OCI-LY1 (cell line): ENCODE data around the gene B3GNT5.

Experiments used
- H2AFZ ChIP-seq: fragments of 200-600 bp; sonication (generic), shearing (Covaris generic); 2 replicates; pipeline ENCODE4 v1.6.0; 2014; ENCODE audit warnings: antibody characterized with exemption, mild to moderate bottlenecking, low read length
- H3F3A ChIP-seq: fragments of 200-600 bp; sonication (generic), shearing (Covaris generic); 2 replicates; pipeline ENCODE4 v1.6.0; 2014; ENCODE audit warnings: mild to moderate bottlenecking, antibody characterized with exemption, low read length, moderate library complexity; ENCODE audit not compliant: insufficient read depth
- H3K27ac ChIP-seq: fragments of 200-600 bp; sonication (generic); 2 replicates; pipeline ENCODE4 v1.5.1; 2014; ENCODE audit warnings: low read length, mixed run types, mild to moderate bottlenecking, low read depth; ENCODE audit not compliant: poor library complexity, severe bottlenecking
- H3K27me3 ChIP-seq: fragments of 200-600 bp; sonication (generic); 2 replicates; pipeline ENCODE4 v1.6.0; 2014; ENCODE audit warnings: antibody characterized with exemption, mild to moderate bottlenecking, low read length, moderate library complexity; ENCODE audit not compliant: insufficient read depth
- H3K36me3 ChIP-seq: fragments of 200-600 bp; sonication (generic); 2 replicates; pipeline ENCODE4 v1.6.1; 2014; ENCODE audit warnings: mild to moderate bottlenecking, antibody characterized with exemption, low read length, moderate library complexity, mixed read lengths; ENCODE audit not compliant: insufficient read depth
- H3K4me1 ChIP-seq: fragments of 200-600 bp; sonication (generic); 2 replicates; pipeline ENCODE4 v1.5.1; 2014; ENCODE audit warnings: mild to moderate bottlenecking, low read length, moderate library complexity; ENCODE audit not compliant: insufficient read depth, severe bottlenecking
- H3K4me2 ChIP-seq: fragments of 200-600 bp; sonication (generic), shearing (Covaris generic); 2 replicates; pipeline ENCODE4 v1.6.1; 2014; ENCODE audit warnings: low read length
- H3K4me3 ChIP-seq: fragments of 200-600 bp; sonication (generic); 2 replicates; pipeline ENCODE4 v1.5.1; 2014; ENCODE audit warnings: low read length, low read depth, mild to moderate bottlenecking, mixed read lengths; ENCODE audit not compliant: poor library complexity, severe bottlenecking
- H3K79me2 ChIP-seq: fragments of 200-600 bp; shearing (Covaris generic); 2 replicates; pipeline ENCODE4 v1.6.1; 2016; ENCODE audit warnings: mixed run types, low read length, mixed read lengths; ENCODE audit not compliant: insufficient read depth
- H3K9ac ChIP-seq: fragments of 200-600 bp; sonication (generic), shearing (Covaris generic); 2 replicates; pipeline ENCODE4 v1.6.1; 2014; ENCODE audit warnings: mild to moderate bottlenecking, low read length, mixed read lengths
- H3K9me2 ChIP-seq: fragments of 200-600 bp; sonication (generic), shearing (Covaris generic); 2 replicates; pipeline ENCODE4 v1.6.1; 2014; ENCODE audit warnings: low read depth, mild to moderate bottlenecking, low read length, mixed read lengths
- H3K9me3 ChIP-seq: fragments of 200-600 bp; shearing (Covaris generic); 2 replicates; pipeline ENCODE4 v1.6.1; 2014; ENCODE audit warnings: low read length, mixed read lengths
- H4K20me1 ChIP-seq: fragments of 200-600 bp; sonication (generic), shearing (Covaris generic); 2 replicates; pipeline ENCODE4 v1.6.0; 2016; ENCODE audit warnings: mild to moderate bottlenecking, low read length; ENCODE audit not compliant: insufficient read depth
- CTCF ChIP-seq: fragments of 200-600 bp; sonication (generic), shearing (Covaris generic); IDR thresholded peaks from 2 replicates; pipeline ENCODE4 v1.5.1; 2017; ENCODE audit warnings: mild to moderate bottlenecking, antibody characterized with exemption, low read length, moderate library complexity, mixed read lengths
- EZH2 ChIP-seq: fragments of 200-600 bp; sonication (generic), shearing (Covaris generic); IDR thresholded peaks from 2 replicates; pipeline ENCODE4 v1.8.0; 2017; ENCODE audit warnings: borderline replicate concordance, mixed run types, mild to moderate bottlenecking, antibody characterized with exemption, low read length, moderate library complexity, mixed read lengths

The B3GNT5 gene

GRCh38 chr3:183272142-183272541, 19.1 kb downstream of the B3GNT5 start:
- H3K27me3 ChIP-seq: peaks cover 5% of the 10 kb centered on the region; the same call in 1 of the 2 replicates
- H3K4me2 ChIP-seq: no peak overlapping the region
- H3K27ac ChIP-seq: no peak overlapping the region
- no peaks in the 10 kb centered on the region for H3F3A ChIP-seq
- TF ChIP-seq EZH2: no peak
- TF ChIP-seq CTCF: no peak
- H4K20me1 ChIP-seq: no peaks in the 10 kb centered on the region
- H3K9me3 ChIP-seq: no peaks in the 10 kb centered on the region
- H3K79me2 ChIP-seq: no peaks in the 10 kb centered on the region
- peaks cover 4% of the 10 kb centered on the region for H3K4me1 ChIP-seq
- H3K36me3 ChIP-seq: no peaks in the 10 kb centered on the region
- no peaks in the 10 kb centered on the region for H3K9me2 ChIP-seq
- no peak overlapping the region for H3K9ac ChIP-seq
- no peak overlapping the region for H2AFZ ChIP-seq
- no peak overlapping the region for H3K4me3 ChIP-seq

- H3K9me3 ChIP-seq: no peaks in the 10 kb centered on the region
- H3K27ac ChIP-seq: no peak overlapping the region
- no peak for TF ChIP-seq CTCF
- TF ChIP-seq EZH2: no peak
- no peaks in the 10 kb centered on the region for H3K36me3 ChIP-seq
- H3K79me2 ChIP-seq: no peaks in the 10 kb centered on the region
- peaks cover 4% of the 10 kb centered on the region for H3K4me1 ChIP-seq
- no peak overlapping the region for H3K9ac ChIP-seq
- H3K4me3 ChIP-seq: no peak overlapping the region
- no peaks in the 10 kb centered on the region for H4K20me1 ChIP-seq
- H3F3A ChIP-seq: no peaks in the 10 kb centered on the region
- H2AFZ ChIP-seq: no peak overlapping the region
- no peaks in the 10 kb centered on the region for H3K9me2 ChIP-seq
- H3K4me2 ChIP-seq: no peak overlapping the region
- peaks cover 3% of the 10 kb centered on the region; the same call in 1 of the 2 replicates for H3K27me3 ChIP-seq
Measured at GRCh38 chr3:183272791-183273190, 19.7 kb downstream of the B3GNT5 start.

GRCh38 chr3:183274609-183275008, 21.6 kb downstream of the B3GNT5 start:
- H3K79me2 ChIP-seq: no peaks in the 10 kb centered on the region
- TF ChIP-seq CTCF (no peak), EZH2 (no peak)
- H3K9me2 ChIP-seq: no peaks in the 10 kb centered on the region
- H3K4me2 ChIP-seq: no peak overlapping the region
- H3K4me3 ChIP-seq: no peak overlapping the region
- H3K27me3 ChIP-seq: no peaks in the 10 kb centered on the region
- no peak overlapping the region for H3K9ac ChIP-seq
- H2AFZ ChIP-seq: no peak overlapping the region
- H3K4me1 ChIP-seq: peaks cover 4% of the 10 kb centered on the region
- no peaks in the 10 kb centered on the region for H3K9me3 ChIP-seq
- H4K20me1 ChIP-seq: no peaks in the 10 kb centered on the region
- H3F3A ChIP-seq: no peaks in the 10 kb centered on the region
- H3K27ac ChIP-seq: no peak overlapping the region
- H3K36me3 ChIP-seq: no peaks in the 10 kb centered on the region
